Activated CD4-positive, alpha-beta T cell treated with anti-CD3 and anti-CD28 coated beads, Interleukin-2, amount 50 U/mL, for 4 hours (primary cell): ENCODE measurements around the gene SIGLEC14.
"Not testable (repeated sequence)": the region's sequence is repeated elsewhere in the genome, so short reads cannot be mapped to it uniquely, and the experiment has no call there.

Experiments
- DNase-seq, 2 experiments: peaks; one replicate each; pipeline ENCODE4 v3.0.0-alpha.2; 2020

SIGLEC14 gene, protein sequence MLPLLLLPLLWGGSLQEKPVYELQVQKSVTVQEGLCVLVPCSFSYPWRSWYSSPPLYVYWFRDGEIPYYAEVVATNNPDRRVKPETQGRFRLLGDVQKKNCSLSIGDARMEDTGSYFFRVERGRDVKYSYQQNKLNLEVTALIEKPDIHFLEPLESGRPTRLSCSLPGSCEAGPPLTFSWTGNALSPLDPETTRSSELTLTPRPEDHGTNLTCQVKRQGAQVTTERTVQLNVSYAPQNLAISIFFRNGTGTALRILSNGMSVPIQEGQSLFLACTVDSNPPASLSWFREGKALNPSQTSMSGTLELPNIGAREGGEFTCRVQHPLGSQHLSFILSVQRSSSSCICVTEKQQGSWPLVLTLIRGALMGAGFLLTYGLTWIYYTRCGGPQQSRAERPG

DNA sequence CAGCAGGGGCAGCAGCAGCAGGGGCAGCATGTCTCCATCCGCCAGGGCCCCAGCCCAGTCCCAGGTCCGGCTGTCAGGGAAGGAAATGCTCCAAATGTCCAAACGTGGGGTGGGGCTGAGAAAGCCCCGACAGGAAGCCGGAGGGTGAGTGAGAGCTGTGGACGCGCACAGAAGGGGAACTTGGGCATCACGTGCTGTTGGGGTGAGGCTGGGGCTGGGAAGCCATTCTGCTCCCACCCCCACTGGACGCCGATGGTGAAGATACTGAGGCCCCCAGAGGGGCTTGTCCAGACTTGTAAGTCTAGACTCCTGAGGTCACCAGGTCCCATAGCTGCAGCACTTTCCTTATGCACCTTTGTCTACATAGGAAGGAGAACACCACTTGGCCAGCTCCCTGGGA lies at the start of gene SIGLEC14:
Gene SIGLEC14, minus strand, starts transcription at position 96 of the 400 bp plus-strand sequence. Its CDS starts 66 bp downstream, at position 30.
- not testable (repeated sequence) for DNase-seq

DNA sequence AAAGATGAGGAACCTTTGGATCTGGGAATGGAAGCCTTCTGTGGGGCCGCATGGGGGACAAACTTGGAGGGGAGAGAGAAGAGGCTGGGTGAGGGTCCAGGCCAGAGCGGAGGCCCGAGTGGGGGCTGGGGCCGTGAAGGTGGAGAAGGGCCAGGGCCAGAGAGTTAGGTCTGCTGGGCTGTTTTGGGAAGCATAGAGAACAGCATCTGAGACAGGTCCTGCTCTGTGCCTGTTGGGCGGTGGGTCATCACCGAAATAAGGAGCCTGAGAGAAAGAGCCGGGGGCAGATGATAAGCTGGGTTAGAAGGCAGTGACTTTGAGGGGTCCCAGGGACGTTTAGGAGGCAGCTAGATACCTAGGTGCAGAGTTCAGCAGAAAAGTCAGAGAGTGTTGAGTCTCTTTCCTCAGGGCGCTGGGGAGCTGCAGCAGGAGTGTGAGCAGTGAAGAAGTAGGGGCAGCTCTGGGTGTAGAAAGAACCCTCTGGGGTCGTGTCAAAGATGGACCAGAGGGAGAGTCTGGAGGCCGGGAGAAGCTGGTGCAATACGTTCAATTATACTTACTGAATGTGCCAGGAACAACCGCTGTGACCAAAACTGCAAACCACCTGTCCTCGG lies 49.2 kb upstream of the SIGLEC14 start:
- DNase-seq = no peak

DNA sequence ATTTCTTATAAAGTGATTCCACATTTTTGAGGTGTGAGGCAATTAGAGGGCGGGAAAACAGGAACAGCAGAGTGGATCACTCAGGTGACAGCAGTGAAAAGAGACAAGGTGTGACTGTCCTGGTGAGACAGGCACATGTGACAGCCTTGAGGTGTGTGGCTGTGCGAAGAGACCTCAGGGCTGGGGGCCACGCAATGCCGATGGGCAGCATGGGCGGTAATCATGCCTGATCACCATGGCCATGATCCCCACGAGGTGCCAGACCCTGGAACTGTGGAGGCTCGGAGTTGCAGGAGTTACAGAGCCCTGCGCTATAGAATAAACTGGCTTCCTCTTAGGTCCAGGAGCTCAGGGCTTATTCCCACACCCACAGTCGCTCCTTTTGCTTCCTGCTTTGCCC lies 48.5 kb upstream of the SIGLEC14 start:
- DNase-seq = no peak

DNA sequence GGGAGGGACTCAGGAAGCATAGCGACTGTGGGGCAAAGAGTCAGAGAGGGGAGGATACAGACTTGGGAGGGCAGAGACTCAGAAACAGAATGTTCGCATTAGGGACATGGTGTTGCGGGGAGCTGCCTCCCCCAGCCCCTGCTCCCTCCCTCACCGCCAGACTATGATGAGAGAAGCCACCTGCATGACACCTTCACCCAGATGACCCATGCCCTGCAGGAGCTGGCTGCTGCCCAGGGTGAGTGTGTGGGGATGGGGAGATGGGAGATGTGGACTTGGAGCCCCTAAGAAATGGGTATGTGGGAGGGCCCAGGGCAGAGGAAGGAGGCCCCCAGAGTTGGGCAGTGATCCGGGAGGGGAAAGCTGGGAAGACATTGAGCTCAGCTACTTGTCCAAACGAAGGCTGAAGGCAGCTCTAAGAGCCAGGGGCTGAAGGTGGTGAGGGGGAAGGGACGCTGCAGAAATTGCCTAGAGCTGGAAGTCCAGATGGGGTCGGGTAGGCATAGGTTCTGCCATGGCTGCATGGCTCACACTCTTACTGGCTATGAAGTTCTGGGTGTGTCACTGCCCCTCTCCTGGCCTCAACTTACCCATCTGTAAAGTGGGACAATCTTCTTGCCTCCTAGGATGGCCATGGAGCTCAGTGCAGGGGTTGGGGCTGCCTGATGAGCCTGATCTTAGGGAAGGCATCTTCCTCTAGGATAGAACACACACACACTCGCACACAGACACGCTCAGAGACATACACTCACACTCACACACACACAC lies 47.9 kb upstream of the SIGLEC14 start:
- DNase-seq = no peak

DNA sequence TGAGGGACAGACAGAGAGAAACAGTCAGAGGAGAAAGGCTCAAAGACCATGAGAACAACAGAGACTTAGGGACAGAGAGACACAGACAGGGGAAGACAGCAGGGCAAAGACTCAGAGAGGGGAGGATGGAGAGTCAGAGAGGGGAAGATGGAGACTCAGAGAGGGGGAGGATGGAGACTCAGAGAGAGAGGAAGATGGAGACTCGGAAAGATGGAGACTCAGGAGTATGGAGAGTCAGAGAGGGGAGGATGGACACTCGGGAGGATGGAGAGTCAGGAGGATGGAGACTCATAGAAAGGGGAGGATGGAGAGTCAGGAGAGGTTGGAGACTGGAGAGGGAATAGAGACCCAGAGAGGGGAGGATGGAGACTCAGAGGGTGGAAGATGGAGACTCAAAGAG lies 47.2 kb upstream of the SIGLEC14 start:
- no peak for DNase-seq

DNA sequence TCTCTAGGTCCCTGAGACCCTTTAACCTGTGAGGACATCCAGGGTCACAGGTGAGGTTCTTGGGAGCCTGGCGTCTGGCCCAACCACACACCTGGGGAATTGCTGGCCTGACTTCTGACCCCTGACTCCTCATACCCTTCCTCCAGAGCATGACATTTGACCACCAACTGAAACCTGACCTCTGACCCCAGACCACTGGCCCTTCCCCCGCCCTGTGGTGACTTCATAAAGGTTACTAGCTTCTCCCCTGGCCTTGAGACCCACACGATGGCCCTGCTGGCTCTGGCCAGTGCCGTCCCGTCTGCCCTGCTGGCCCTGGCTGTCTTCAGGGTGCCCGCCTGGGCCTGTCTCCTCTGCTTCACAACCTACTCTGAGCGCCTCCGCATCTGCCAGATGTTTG lies 46.6 kb upstream of the SIGLEC14 start, which contains the start of gene SPACA6:
Gene SPACA6, plus strand, starts transcription at position 71 of the 400 bp plus-strand sequence. Its CDS starts 197 bp downstream, at position 268.
- no peak for DNase-seq

DNA sequence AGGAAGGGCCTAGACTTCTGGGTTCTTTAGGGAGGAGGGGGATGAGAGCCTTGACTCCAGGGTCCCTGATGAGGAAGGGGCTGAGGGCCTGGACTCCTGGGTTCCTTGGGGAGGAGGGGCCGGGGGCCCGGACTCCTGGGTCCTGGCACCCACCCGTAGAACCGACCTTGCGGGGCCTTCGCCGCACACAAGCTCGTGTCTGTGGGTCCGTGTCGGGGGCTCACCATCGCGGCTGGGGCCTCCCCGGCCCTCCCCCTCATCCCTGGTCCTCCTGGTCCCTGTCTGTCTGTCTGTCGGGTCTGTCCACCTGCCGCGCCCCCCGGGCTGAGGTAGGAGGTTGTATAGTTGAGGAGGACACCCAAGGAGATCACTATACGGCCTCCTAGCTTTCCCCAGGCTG lies 45.8 kb upstream of the SIGLEC14 start:
- no peak for DNase-seq

DNA sequence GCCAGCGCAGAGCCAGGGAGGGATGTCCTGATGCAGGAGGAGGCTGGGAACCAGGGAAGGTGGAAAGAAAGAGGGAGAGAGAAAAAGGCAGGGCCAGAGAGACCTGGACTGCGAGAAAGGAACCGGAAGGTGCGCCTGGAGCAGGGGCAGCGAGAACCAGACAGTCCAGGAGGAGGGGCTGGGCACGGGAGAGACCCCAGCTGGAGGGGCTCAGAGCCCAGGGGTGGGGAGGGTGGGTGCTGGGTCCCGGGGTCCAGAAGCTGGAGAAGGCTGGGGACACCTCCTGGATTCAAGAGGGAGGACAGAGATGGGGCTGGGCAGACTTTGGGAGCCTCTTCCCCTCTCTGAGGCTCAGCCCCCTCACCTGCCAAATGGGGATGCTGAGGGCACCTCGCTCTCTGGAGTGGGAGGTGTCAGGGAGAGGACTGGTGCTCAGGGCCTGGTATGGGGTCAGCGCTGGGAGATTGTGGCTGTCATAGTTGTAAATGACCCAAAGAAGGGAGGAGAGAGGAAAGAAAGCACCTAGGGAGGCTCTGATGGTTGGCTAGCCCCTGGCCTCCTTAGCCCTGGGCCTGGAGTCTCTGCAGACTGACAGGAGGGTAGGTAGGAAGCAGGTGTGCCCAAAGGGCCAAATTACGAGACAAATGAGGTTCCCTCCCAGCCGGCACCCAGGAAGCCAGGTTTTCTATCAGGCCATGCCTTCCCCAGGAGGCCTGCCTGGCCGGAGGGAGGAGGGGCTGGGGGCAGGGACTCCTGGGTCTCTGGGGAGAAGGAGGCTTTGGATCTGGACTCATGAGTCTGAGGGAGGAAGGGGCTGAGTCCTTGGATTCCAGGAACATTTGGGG lies 45.2 kb upstream of the SIGLEC14 start:
- no peak for DNase-seq

DNA sequence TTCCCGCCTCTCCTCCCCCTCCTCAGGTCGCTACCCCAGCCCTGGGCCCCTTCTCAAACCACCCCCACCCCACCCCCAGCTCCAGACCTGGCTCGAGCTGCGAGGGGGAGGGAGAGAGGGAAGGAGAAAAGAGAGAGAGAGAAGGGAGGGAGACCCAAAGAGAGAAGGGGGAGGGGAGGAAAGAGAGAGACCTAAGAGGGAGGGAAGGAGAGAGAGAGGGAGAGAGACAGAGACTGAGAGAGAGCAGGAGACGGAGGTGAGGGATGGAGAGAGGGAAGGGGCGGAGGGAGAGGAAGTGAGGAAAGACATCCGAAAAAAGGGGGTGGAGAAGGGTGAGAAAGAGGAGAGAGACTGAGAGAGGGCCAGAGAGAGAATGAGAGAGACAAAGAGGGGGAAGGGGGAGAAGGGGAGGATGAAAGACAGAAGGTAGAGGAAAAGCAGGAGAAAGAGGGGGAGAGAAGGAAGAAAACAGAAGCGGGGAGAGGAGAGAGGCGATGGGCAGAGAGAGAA lies 44.5 kb upstream of the SIGLEC14 start:
- no peak for DNase-seq

DNA sequence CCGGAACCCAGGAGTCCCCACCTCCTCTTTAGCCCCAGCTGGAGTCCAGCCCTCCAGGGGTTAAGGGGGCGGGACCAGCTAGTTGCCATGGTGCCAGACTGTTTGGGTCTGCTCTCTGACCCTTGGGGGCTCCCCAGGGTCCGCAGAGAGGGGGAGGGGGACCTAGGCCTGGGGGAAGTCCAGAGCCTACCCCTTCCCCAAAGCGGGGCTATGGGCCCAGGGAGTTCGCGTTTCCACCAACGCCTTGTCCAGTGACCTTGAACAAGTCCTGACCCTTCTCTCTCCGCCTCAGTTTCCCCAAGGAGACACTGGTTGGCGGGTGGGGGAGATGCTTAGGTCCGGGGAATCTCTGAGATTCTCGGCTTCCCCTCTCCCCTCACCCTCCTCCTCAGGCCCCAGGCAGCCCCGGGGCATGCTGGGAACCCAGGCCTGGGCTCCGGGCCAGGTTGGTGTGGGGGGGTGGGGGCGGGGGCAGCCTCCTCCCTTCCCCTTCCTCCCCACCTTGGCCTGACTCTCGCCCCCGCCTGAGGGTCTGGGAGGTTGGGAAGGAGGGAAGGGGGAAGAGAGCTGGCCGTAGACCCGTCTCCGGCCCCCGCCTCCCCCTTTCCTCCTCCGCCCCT lies 43.9 kb upstream of the SIGLEC14 start:
- DNase-seq = peak; percentile 64 to 65

DNA sequence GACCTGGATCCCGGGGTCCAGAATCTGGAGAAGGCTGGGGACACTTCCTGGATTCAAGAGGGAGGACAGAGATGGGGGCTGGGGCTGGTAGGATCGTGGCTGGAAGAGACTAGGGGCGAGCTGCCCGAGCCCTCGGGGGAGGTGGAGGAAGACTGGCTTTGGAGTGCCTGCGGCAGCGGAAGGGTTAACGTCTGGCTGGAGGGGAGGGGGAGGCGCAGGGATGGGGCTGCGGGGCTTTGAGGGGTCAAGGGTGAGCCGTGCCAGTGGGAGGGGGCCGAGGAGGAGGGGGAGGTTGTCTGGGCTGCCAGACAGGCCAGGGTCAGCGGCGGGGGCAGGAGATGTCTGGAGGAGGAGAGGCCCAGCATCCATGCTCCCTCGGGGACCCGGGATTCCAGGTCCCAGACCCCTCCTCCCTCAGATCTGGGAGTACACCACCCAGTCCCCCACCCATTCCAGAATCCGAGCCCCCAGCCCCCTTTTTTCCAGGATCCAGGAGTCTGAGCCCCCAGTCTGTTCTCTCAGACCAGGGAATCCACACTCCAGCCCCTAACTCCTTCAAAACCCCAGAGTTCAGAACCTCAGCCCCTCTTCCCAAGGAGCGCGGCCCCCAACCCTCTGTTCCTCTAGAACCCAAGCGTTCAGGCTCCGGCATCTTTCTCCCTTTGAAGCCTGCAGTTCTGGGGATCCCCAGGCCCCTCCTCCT lies 43.3 kb upstream of the SIGLEC14 start:
- DNase-seq = no peak

DNA sequence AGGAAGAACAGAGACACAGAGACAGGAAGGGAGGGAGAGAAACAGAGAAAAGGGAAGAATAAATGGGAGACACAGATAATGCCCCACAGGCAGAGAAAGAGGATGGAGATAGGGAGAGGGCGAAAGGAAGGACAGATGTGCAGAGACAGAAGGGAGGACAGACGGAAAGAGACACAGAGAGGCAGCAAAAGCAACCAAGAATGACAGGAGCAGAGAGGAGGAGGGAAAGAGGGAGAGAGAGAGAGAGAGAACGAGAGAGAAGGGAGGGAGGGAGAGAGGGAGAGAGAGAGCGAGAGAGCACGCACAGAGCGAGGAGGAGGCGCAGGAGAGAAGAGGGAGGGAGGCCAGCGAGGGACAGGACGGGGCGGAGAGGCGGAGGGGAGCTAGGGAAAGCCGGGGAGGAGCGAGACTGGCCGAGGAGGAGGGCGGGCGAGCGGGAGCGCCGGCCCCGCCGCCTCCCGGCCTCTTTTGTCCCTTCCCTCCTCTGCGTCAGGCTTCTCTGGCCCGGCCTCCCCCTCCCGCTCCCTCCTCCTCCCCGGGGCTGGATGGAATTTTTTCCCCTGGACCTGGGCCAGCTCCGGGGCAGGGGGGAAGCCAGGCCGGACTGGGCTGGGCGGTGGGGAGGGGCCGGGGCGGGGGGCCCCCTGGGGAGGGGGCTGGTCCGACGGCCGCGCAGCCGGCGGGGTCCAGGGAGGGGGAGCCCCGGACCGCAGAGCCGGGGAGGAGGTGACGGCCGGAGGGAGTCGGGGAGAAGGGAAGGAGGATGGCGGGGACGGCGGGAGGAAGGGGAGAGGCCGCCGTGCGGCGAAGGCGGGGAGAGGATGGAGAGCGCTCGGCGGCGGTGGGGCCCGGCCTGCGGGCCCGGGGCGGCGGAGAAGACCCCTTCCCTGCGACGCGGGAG lies 42.3 kb upstream of the SIGLEC14 start:
- no peak for DNase-seq

DNA sequence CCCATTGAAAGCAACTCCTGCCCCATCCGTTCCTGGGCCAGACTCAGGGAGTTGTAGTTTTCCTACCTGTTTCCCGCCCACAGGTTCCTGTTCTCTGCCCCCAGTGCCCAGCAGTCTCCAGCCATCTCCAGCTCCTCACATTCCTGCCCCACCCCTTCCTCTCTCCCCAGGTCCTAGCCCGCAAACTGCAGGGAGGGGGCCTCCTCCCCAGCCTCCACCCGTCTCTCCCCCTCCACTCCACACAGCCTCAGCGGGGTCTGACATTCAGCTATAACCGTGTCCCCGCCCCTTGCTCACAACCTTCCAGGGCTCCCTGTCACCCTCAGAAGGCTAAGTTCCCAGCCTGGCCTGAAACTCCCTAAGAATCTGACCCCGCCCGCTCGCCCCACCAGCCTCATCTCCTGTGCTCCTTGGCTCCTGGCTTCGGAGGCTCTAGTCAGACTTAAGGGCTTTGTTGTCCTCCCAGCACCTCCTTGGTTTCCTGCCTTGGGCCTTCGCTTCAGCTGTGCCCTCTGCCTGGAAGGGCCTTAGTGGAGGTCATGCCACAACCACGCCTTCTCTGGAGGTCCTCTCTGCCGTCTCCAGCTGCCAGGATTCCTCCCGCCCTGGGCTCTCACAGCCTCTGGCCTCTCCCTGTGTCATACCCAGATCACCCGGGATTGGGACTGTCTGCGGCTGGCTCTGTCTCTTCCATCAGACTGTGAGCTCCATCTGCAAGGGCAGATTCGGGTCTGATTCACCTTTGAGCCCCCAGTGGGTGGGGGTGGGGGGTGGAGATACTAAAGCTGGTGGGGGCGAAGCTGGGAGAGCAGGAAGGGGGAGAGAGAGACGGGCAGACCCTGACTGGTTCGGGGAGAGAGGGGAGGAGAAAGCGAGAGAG lies 41.4 kb upstream of the SIGLEC14 start:
- no peak for DNase-seq

DNA sequence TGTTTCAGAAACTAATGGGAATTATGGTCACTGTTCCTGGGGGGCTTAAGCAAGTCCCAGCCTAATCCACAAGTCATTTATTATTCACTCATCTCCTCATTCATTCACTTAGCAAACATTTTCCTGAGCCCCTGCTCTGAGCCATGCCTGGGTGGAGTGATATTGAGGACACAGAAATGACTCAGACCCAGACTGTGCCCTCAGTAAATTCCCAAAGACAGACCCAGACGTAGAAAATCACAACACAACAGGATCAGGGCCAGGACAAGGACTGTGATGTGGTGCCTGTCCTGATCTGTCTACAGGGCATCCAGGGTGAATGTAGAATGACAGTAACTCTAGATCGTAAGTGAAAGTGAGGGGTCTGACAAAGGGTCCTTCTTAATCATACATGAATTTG lies 39.5 kb upstream of the SIGLEC14 start:
- no peak for DNase-seq

DNA sequence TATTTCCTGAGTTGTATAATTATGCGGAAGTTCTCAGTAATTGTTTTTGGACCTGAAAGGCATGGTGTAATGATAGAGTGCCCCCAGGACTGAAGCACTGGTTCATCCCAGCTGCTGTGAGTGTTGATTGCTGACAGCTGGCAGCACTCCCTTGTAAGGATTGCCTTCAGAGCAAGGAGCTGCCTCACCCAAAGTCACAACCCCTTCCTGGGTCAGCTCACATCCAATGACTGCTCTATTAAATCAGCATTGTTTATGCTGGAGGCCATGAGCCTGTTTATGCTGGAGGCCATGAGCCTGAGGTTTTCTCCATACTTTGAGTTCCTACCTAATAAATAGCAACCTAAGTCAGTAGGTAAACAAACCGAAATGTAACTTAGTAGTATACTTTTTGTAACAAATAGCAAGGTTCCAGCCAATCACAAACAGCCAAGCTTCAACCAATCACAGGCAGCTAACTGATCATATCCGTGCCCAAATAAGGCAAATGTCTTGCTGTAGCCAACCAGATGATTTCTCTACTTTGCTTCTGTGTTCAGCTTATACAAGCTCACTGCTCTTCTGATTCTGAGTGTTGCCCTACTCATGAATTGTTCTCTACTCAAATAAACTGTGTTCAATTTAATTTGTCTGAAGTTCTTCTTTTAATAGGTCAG lies 34.8 kb upstream of the SIGLEC14 start:
- DNase-seq = no peak

DNA sequence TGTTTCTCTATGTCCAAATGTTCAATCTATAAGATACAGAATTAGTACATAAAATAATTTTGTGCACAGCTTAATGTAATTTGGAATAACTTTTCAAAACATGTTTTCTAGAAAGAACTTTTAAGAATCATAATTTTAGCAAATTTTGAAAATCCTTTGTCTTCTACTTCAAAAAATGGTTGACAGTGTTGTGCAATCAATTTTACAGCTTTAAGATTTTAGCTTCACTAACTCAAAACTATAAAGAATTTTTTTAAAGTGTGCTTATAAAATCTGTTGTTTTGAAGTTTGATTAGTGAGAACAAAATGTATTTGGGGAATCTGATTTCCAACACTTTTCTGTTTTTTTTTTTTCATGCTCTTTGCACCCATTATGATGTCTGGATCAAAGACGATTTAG lies 33.8 kb upstream of the SIGLEC14 start:
- DNase-seq = no peak

DNA sequence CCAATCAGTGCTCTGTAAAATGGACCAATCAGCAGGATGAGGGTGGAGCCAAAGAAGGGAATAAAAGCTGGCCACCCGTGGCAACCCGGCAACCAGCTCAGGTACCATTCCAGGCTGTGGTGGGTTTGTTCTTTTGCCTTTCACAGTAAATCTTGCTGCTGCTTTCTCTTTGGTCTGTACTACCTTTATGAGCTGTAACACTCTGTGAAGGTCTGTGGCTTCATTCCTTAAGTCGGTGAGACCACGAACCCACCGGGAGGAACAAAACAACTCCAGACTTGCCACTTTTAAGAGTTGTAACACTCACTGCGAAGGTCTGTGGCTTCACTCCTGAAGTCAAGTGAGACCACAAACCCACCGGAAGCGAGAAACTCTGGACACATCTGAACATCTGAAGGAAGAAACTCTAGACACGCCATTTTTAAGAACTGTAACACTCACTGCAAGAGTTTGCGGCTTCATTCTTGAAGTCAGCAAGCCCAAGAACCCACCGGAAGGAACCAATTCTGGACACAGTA lies 30.0 kb upstream of the SIGLEC14 start:
- no peak for DNase-seq

DNA sequence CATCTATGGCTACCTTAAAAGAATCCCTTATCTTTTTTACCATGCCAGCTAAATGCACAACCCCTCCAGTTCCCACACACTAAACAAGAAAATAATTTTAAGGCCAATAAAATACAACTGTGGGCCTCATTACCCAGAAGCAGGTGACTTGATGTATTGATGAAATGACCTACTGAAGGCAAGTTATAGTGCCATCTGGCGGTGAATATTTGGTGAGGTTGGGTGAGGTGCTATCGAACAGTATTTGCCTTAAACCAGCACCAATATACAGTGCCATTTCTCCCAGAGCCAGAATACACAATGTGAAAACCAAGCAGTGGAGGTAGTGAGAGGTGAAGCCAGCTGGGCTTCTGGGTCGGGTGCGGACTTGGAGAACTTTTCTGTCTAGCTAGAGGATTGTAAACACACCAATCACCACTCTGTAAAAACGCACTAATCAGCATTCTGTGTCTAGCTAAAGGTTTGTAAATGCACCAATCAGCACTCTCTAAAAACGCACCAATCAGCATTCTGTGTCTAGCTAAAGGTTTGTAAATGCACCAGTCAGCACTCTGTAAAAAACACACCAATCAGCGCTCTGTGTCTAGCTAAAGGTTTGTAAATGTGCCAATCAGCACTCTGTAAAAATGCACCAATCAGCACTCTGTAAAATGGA lies 29.4 kb upstream of the SIGLEC14 start:
- not testable (repeated sequence) for DNase-seq
